Superior temporal gyrus (tissue), 1 donor: ENCODE measurements around the gene CTDSPL.
A peak's percentile ranks its signal among the peaks of the same experiment; 100 is the strongest.

Experiments used
- DNase-seq: peaks from one replicate; pipeline ENCODE4 v3.0.0-alpha.2; 2016; ENCODE audit errors: extremely low spot score

CTDSPL gene

GRCh38 chr3:37891227-37891626 is 29.5 kb downstream of the CTDSPL start:
- DNase-seq, result no peak

GRCh38 chr3:37892927-37893600 is 31.4 kb downstream of the CTDSPL start:
- DNase-seq, result no peak

GRCh38 chr3:37896827-37897226 is 35.1 kb downstream of the CTDSPL start:
- DNase-seq, result no peak

- DNase-seq, result no peak
These were observed 36.1 kb downstream of the CTDSPL start for GRCh38 chr3:37897763-37898162.

- no peak for DNase-seq
These were observed 36.7 kb downstream of the CTDSPL start for GRCh38 chr3:37898424-37898823.

GRCh38 chr3:37899101-37899707 is 37.5 kb downstream of the CTDSPL start:
- DNase-seq, result no peak

GRCh38 chr3:37899711-37900306 is 38.1 kb downstream of the CTDSPL start:
- no peak for DNase-seq

- no peak for DNase-seq
These were observed 40.0 kb downstream of the CTDSPL start for GRCh38 chr3:37901721-37902120.

GRCh38 chr3:37902674-37903073 is 41.0 kb downstream of the CTDSPL start:
- no peak for DNase-seq

GRCh38 chr3:37903320-37903719 is 41.6 kb downstream of the CTDSPL start:
- no peak for DNase-seq

- DNase-seq, result no peak
These were observed 42.1 kb downstream of the CTDSPL start for GRCh38 chr3:37903734-37904133.

- DNase-seq, result no peak
These were observed 42.9 kb downstream of the CTDSPL start for GRCh38 chr3:37904601-37905000.

- no peak for DNase-seq
These were observed 43.7 kb downstream of the CTDSPL start for GRCh38 chr3:37905346-37905745.

GRCh38 chr3:37905987-37906674 is 44.5 kb downstream of the CTDSPL start:
- DNase-seq, result no peak

GRCh38 chr3:37906734-37907282 is 45.1 kb downstream of the CTDSPL start:
- DNase-seq, result no peak

GRCh38 chr3:37907371-37907770 is 45.7 kb downstream of the CTDSPL start:
- no peak for DNase-seq

GRCh38 chr3:37907906-37908305 is 46.2 kb downstream of the CTDSPL start:
- peak; percentile 81 for DNase-seq

GRCh38 chr3:37909067-37909911 is 47.6 kb downstream of the CTDSPL start:
- DNase-seq, result no peak

- DNase-seq, result no peak
These were observed 49.2 kb downstream of the CTDSPL start for GRCh38 chr3:37910671-37911400.

- no peak for DNase-seq
These were observed 50.5 kb downstream of the CTDSPL start for GRCh38 chr3:37912052-37912733.
